Activated CD4-positive, CD25-positive, alpha-beta regulatory T cell treated with anti-CD3 and anti-CD28 coated beads, Interleukin-2, amount 50 U/mL, for 72 hours (primary cell): ENCODE data around the gene C1QTNF12.

Experiments
- DNase-seq: peaks from one replicate; pipeline ENCODE4 v3.0.0; 2021

C1QTNF12 gene

DNA sequence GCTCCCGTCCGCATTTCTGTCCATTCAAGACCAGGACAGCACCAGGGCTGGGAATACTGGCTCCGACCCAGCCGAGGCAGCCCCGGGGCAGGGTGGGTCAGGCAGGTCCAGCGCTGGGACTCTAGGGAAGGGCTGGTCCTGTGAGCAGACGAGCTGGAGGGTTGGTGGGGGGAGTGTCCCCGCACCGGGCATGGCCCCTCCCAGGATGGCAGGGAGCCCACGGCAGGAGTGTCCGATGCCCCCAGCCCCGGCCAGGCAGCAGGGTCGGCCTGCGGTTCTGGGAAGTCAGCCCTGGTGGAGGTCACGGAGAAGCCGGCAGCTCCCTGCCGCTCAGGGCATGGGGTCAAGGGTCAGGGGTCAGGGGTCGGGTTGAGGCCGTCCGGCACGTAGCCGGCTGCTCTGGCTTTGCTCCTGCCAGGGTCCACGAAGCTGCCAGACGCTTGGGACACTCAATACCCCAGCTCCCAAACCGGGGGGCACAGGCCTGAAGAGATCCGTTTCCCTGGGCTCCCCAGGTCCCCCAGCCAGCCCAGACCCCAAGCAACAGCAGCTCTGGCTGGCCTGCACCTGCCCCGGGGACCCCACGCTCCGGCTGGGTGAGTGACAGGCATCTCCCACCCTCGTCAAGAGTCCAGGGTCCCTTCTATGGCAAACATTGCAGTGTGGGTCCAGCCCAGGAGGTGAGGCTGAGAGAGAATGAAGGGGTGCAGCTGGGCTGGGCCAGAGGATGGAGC, 6.7 kb downstream of the C1QTNF12 start:
- DNase-seq = no peak

DNA sequence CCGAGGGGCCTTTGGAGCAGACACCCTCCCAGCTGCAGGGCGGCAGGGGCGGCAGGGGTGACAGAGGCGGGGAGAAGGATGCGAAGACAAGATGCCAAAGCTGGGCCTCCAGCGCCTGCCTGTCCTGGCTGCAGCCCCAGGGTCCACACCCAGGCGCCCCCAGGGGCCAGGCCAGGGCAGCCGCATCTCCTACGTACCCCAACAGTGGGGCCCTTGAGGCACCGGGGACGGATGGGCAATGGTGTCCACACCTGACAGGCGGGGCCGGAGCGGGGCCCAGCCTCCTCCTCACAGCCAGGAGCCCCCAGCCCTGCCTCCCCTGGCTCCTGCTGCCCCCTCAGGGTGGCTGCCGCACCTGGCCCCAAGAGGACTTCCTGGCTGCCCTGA, 7.3 kb downstream of the C1QTNF12 start:
- DNase-seq = no peak

DNA sequence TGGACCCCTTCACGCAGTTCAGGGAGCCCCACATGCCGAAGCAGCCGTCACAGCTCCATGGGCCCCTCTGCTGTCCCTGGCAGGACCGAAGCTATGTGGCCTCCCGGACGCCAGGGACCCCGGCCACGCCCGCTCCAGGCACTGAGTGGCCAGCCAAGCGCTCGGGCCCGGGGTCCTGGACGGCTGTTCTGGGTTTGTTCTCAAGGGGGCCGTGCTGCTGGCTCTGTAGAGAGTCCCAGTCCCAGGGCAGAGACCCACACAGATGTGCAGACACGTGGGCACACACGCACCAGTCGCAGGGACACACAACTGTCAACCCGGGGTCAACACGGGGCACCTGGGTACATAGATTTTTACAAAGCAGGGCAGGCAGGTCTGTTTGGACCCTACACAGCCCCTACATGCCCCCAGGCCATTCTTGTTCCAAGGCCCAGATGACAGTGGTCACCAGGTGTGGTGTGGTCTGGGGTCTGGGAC, 7.8 kb downstream of the C1QTNF12 start:
- no peak for DNase-seq

DNA sequence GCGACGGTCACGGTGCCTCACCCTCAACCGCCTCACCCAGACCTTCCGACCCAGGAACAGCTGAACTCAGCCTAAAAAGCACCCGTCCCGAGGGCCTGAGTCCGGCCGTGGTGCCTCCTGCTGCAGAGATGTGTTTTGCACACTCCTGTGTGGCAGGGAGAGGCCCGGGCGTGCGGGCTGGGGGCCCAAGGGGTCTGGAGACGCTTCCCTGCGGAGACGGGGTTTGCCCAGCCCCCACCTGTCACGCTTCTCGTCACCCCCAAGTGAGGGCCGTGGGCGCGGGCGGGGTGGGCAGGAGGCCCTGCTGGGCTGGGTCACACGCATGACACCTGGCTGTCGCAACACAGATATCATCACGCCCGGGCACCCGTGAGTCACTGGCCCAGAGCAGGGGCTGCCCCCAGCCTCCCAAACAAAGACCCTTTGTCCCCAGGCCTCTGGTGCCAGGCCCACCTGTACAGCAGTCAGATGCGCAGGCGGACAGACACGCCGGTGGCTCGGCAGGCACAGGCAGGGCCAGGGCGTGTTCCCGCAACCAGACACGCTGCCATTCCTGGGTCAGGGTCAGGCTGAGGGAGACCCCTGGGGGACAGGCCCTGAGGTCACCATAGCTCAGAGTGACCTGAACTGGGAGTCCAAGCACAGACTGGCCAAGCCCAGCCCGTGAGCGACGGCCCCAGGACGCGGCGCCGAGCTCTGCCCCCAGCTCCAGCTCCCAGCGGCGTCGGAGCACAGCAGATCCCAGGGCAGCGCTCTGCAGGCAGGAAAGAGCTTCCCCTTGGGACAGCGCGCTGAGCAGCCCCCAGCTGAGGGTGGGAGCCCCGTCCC, 8.4 kb downstream of the C1QTNF12 start:
- DNase-seq = no peak

DNA sequence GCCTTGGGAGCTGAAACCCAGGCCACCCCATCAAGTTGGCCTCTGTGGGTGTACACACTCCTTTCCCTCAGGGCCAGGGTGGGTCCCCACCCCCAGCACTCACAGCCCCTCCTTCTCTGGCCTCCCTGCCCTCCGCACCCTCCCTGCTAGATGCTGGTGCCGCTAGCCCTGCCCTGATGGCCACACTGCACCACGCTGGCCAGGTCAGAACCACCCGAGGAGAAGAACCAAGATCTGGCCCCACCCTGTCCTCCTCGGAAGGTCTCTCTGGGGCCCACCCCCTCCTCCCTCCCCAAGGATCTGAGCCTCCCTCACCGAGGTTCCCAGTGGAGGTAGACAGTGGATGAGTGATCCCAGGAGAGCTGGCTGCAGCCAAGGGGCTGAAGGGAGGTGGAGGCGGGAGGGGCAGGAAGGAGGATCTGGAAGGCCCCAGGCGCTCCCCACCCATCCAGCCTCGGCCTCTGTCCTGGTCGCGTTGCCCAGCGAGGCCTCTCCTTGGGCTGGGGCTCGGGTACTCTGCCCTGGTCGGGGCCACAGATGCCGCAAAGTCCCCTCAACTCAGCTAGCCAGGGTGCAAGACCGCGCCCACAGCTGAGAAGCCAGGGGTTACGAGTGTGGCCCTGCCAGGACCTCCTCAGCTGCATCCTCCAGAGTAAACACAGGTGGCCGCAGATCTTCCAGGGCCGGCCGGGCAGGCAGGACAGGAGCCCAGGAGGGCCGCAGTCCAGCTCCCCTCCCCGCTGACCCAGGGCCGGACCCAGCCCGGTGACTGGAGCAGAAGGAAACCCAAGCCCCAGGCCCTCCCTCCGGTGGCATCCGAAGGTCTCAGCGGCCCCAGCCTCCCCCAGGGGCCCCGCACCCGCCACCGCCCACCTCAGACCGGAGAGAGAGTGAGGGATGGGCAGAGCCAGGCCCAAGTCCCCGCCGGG, 9.3 kb downstream of the C1QTNF12 start:
- DNase-seq = no peak

DNA sequence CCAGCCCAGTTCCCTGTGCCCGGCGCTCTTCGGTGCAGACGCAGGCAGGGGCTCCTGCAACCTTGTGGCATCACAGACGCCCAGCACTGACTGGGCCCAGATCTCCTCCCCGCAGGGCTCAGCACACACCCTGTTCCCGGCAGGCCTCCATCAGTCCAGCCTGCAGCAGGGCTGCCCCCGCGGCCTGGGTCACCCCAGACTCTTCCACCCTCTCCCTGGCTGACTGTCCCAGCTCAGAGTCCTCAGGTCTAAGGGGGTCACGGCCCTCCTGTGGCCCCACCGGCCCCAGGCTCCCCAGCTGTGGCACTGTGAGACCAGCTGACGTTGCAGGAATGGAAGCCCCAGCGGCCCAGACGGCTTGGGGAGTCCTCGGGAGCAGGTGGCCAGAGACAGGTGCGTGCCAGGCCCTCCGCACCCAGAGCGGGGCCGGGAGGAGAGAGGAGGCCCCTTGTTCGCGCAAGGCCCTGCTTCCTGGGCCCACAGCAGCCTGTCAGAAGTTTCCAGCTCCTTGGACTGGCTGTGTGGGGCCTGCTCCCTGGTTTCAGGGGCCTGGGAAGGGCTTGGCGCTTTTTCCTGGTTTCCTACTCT, 10.3 kb downstream of the C1QTNF12 start:
- no peak for DNase-seq

DNA sequence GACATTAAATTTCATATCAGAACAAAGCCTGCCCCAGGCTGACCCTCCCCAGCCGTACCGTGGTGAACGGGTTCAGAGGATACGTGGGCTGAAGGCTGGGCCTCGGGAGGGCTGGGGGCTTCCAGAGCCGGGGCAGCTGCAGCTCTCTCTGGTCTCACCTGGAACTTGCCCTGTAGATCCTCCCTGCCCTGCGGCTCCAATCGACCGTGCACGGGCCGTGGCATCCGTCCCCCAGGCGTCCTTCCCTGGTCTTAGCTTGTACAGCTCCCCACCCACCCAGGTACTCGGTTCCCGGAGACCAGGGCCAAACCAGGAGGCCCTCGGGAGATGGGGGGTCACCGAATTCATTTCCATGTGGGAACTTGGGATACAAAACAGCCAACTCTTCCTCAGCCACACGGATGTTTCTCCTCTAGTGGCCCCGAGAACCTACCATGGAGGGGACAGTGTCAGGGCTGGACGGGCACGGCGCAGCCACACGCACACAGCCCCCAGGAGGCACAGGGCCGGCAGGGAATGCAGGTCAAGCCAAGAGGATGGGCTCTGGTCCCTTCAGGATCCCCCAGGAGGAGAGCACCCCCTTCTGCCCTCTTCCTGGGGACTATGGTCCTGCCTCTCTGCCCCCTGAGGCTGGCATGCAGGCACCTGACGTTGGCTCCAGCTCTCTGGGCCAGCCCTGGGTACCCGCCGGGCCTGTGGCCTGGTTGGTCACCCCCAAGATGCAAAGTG, 11.3 kb downstream of the C1QTNF12 start:
- DNase-seq = no peak

DNA sequence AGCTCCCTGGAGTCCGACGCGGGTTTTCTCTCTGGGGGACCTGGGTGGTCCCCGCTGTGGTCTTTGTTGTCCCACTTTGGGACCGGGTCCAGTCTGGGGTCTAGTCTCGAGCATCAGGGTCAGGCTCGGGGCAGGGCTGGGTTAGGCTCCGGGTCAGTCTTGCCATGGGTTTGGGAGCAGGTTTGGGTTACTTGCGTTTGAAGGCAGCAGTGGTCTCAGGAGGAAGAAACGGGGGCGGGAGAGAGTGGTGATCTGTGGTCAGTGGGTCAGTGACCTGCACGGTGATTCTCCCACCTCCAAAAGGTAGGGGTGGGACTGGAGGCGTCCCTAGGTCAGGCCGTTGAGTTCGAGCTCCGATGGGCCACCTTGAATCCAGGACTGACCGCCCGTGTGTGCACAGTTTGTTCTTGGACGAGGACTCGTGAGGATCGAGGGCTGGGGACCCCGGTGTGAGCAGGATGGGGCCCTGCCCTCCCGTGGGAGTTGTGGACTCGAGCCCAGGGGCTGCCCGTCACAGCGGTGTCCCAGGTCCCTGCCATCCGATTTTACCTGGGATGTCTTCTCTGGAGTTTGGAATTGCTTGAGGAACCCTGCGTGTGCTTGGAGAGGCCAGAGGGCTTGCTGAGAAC, 12.2 kb downstream of the C1QTNF12 start:
- no peak for DNase-seq

DNA sequence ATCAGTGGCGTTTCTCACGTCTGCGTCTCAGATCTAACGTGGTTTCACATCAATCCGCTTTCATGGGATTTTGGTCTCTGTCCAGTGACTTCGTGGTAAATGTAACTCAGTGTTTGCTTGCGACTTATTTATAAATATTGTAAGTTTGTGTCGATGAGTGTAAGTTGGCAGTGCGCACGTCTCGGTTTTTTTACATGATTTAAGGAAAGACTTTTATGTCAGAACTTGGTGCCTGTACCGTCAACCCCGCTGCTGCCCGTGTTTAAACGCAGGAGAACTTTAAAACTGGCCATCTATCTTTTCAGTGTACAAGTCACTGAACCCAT, 13.0 kb downstream of the C1QTNF12 start:
- DNase-seq = no peak

DNA sequence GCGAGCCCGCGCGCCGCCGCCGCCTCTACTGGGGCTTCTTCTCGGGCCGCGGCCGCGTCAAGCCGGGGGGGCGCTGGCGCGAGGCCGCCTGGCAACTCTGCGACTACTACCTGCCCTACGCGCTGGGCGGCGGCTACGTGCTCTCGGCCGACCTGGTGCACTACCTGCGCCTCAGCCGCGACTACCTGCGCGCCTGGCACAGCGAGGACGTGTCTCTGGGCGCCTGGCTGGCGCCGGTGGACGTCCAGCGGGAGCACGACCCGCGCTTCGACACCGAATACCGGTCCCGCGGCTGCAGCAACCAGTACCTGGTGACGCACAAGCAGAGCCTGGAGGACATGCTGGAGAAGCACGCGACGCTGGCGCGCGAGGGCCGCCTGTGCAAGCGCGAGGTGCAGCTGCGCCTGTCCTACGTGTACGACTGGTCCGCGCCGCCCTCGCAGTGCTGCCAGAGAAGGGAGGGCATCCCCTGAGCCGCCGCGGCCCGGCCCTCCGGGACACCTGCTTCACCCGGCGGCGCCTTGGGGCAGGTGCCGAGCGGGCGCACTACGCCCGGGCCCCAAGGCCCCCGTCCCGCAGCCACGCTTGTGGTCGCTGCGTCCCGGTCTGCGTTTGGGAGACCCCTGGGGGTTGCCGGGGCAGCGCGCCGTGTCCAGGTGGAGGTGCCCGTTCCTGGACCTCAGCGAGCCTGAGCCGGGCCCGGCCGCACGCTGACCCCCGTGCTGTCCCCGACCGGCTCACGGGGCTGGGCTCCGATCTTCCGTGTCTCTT, 13.5 kb downstream of the C1QTNF12 start:
- DNase-seq = no peak

DNA sequence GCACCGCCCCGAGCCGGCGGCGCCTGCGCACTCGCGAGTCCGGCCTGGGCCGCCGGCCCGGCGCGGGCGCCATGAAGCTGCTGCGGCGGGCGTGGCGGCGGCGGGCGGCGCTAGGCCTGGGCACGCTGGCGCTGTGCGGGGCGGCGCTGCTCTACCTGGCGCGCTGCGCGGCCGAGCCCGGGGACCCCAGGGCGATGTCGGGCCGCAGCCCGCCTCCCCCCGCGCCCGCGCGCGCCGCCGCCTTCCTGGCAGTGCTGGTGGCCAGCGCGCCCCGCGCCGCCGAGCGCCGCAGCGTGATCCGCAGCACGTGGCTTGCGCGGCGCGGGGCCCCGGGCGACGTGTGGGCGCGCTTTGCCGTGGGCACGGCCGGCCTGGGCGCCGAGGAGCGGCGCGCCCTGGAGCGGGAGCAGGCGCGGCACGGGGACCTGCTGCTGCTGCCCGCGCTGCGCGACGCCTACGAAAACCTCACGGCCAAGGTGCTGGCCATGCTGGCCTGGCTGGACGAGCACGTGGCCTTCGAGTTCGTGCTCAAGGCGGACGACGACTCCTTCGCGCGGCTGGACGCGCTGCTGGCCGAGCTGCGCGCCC, 14.2 kb downstream of the C1QTNF12 start, which contains the start of gene B3GALT6:
B3GALT6 (plus strand) TSS at position 30 of the 588 bp plus-strand sequence; CDS start at position 72, 42 bp downstream.
- no peak for DNase-seq

DNA sequence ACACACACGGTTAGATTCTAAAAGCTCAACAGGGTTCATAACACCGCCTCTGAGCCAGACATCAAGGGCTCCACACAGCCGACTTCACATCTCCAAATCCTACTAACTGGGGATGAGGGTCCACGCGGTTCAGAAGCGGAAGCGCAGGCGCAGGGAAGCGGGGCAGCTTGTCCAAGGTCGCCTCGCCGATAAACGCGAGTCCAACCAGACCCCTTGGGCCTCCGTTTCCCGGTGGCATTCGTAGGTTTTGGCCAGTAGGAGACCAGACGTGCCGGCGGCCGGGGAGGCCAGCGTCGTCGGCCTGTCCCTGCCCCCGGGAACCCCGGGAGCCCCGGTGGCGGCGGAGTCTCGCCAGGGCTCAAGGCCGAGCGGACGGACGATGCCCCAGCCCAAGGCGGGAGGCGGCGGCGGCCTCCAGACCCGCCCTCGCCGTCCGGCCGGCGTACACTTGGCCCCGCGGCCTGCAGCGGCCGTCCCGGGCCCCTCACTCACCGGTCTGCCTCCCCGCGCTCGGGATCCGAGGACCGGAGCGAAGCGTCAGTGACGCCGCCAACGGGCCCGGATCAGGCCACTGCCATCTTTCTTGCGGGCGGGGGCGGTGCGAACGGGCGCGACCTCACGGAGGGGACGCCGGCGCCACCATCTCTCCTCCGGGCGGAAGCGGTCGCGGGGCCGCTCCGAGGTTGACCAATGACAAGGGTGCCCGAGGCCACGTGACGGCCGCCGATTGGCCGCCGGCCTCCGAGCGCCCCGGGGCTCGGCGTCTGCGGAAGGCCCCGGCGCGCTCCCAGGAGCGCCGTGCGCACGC, 14.9 kb downstream of the C1QTNF12 start, which contains the start of gene SDF4:
SDF4 (minus strand) TSS at position 602 of the 808 bp plus-strand sequence. CDS start 3,229 bp downstream, outside the sequence.
- peak; percentile 97 for DNase-seq

DNA sequence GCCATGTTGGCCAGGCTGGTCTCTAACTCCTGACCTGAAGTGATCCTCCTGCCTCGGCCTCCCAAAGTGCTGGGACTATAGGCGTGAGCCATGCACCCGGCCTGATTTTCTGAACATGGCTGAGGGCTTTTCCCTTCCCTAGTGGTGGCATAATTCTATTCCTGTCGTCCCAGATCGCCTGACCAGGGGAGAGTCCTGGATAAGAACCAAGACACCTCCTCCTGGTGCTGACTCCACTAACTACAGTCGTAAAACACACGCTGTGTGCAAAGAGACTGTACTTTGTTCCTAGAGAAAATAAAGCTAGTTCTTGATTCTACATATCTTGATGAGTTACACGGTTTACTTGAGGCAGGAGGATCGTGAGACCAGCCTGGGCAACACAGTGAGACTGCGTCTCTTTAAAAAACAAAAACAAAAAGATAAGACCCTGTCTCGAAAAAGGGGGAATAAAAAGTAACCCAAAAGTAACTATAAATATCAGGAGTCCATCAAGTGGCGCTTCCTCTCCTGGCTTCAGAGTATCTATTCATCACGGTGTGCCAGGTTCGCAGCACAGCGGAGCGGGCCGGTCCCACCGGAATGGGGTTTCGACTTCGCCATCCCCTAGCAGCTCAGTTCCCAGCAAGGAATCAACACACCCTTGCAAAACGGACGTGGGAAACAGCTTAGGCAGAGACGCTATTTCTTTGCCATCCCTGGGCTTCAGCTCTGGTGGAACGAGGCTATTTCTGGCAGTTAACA, 15.7 kb downstream of the C1QTNF12 start:
- DNase-seq = no peak

DNA sequence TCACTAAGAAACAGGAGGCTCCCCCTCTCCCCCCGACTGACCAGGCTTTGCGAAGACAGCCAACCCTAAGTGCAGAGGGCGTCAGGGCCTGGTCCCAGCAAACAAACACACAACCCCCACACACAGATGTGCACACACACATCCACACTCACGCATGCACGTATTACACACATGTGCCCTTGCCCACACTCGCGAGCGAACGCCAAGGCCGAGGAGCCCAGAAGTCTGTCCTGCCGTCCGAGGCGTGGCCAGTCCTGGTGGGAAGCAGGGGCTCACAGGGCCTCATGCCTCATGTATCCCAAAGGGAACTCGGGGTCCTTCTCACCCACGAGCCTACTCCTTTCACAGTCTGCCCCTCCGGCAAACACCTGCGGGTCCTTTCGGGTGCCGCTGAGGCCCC, 16.8 kb downstream of the C1QTNF12 start:
- no peak for DNase-seq

DNA sequence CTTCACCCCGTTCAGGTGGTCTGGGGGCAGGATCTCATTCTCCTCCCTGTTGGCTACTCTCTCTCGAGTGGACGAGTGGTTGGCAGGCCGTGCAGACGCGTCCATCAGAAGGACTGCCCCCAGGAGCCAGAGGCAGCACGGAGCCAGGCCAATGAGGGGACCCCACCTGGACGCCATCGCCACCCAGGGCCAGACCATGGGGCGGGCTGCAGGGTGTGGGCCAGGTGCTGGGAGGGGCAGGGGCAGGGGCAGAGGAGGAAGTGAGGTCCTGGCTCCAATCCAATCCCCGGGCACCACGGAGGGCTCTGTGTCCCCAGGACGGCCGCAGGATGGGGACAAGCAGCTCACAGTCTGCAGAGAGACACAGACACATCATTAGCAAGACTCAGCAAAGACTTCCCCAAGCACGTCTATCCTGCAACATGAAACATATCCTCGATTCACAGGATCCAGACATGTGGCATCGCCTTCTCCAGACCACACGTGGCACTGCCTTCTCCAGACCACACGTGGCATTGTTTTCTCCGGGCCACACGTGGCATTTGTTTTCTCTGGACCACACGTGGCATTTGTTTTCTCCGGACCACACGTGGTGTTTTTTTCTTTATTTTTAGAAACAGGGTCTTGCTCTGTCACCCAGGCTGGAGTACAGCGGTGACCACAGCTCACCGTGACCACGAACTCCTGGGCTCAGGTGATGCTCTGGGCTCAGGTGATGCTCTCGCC, 17.8 kb downstream of the C1QTNF12 start:
- no peak for DNase-seq

DNA sequence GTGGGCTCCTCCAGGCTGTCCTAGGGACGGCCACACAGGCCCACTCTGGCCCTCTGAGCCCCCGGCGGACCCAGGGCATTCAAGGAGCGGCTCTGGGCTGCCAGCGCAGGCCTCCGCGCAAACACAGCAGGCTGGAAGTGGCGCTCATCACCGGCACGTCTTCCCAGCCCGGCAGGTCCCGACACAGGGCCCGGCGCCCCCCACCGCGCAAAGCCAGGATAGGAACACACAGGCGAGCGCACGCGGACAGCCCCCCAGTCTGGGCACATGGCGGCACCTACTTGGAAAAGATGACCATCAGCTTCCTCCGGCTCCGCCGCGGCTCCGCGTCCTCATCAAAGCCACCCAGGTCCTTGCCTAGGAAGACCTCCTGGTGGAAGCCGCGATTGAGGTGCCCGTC, 18.3 kb downstream of the C1QTNF12 start:
- DNase-seq = no peak

DNA sequence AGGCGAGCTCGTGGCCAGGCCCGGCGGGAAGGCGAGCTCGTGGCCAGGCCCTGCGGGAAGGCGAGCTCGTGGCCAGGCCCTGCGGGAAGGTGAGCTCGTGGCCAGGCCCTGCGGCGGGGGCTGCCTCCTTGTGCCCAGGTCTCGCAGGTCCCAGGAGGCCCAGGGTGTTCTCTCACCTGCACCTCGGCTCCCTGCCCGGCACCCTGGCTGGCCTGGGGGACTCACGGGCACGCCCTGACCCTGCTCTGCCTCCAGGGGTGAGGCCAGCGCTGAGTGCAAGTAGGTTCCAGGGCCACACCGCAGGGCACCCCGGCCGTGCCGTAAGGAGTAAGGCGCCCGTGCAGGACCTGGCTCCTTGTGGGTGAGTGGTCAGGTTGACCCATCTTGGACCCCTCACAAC, 19.1 kb downstream of the C1QTNF12 start:
- no peak for DNase-seq
